ENCODE measurements around the gene CCDC3.

CCDC3 gene

DNA sequence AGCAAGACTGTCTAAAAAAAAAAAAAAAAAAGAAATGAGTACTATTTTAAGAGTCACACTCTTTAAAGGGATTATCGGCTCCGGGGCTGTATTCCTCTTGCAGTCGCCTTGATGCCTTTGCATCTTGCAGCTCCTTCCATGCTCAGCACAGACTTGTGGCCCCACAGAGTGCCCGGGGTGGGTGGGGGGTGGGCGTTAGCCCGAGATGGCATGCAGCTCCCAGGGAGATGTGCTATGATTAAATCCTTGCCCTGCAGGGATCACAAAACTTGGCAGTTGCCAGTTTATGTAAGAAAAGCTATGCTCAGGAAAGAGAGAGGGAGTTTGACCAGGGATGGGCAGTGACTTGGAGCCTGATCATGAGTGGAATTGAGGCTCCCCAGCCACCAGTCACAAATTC lies 81.9 kb downstream of the CCDC3 start:
- no peak for DNase-seq

DNA sequence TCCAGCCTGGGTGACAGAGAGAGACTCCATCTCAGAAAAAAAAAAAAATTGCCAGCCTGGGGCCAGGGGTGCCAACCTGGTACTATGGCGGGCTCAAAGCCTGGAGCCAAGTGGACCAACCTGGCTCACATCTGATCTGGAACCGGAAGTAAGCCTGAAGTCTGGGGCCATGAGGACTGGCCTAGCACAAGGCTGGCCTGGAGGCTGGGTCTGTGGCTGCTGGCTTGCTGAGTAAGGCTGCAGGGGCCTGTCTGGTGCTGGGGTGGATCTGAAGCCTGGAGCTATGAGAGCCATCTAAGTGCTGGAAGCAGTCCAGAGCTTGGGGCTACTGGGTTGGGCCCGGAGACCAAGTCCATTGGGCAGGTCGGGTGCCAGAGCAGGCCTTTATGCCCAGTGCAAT lies 84.9 kb downstream of the CCDC3 start:
- no peak for DNase-seq

- no peak for DNase-seq
Observed at GRCh38 chr10:12915637-12916168, 85.8 kb downstream of the CCDC3 start.

DNA sequence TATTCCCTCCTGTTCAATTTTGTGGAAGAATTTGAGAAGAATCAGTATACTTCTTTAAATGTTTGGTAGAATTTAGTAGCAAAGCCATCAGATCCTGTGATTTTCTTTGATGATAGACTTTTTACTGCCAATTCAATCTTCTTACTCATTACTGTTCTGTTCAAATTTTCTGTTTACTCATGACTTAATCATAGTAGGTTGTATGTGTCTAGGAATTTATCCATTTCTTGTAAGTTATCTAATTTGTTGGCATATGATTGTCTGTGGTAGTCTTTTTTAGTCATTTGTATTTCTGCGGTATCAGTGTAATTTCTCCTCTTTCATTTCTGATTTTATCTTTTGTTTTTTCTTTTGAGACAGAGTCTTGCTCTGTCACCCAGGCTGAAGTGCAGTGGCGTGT lies 87.4 kb downstream of the CCDC3 start:
- DNase-seq: no peak

GRCh38 chr10:12911795-12912194 lies 89.7 kb downstream of the CCDC3 start:
- DNase-seq: no peak

DNA sequence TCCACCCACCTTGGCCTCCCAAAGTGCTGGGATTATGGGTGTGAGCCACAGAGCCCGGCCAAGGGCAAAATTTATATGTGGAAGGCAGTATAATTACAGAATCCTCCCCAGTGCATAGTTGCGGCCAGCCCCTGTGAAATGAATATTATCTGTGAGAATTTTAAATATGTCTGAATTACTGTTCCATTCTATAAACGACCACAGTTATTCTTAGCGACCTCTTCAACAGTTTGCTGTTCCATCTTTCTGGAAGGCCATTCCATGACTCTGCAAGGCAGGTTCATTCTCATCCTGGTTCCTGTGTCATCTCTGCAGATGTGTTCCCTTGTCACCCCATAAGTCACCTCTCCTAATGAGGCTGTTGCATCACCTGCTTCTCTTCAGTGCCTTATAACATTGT lies 90.7 kb downstream of the CCDC3 start:
- DNase-seq: no peak

GRCh38 chr10:12909836-12910185 lies 91.7 kb downstream of the CCDC3 start:
- no peak for DNase-seq

DNA sequence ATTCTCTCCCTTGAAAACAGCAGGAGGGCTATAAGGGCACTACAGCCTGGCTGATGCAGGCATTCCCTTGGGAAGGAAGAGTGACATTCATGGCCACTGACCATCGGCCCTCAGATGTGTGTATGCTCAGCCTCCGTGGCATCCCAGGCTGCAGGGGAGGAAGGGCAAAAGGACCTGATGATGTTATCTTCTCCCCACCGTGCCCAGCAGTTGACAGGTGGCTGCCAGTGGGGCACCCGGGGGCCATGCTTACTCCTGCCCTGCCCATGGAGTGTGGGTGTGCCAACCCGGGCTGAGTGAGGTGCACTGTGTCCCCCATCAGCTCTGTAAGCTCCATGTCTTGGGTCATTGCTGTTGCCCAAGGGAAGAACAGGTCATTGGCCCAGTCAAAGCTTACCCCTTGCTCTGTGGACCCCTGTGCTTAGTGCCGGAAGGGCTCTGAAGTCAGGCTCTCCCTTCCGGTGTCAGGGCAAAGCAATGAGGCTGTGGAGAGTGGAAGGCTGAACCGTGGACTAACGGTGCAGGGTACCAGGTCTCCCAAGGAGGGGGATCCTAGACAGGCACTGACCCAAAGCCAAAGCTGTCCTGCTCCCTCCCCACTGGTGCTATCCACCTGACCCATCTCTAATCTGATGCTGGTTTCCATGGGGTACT lies 92.2 kb downstream of the CCDC3 start:
- DNase-seq: no peak

DNA sequence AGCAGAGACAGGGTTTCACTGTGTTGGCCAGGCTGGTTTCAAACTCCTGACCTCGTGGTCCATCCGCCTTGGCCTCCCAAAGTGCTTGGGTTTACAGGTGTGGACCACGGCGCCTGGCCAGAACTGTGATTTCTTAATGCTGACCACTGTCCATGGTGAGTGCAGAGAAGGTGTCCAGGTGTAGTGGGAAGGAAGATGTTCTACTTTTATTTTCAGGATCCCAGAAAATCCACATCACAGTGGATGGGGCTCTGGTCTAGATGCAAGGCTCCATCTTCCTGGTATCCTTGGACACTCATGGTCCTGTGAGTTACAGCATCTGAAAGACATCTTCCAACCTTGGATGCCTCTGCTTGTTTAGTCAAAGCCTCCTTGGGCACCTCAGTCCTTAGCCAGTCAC lies 92.7 kb downstream of the CCDC3 start:
- DNase-seq: no peak

DNA sequence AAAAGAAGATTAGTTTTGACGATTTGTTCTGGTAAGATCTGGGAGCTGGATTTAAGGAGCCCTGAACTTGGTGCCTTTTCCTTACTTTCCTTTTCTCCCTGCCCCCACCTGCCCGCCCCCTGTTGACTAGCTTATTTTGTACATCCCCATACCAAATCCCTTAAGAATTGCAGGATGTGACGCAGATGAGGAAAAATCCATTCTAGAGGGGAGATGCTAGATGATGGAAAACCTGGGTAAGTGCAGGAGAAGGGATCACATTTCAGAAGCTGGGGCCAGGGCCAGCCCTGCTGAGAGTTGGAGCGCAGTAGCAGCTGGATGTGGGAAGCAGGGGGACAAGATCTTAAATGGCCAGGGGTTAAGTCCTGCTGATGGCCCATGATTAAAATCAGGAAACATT lies 93.9 kb downstream of the CCDC3 start:
- no peak for DNase-seq

DNA sequence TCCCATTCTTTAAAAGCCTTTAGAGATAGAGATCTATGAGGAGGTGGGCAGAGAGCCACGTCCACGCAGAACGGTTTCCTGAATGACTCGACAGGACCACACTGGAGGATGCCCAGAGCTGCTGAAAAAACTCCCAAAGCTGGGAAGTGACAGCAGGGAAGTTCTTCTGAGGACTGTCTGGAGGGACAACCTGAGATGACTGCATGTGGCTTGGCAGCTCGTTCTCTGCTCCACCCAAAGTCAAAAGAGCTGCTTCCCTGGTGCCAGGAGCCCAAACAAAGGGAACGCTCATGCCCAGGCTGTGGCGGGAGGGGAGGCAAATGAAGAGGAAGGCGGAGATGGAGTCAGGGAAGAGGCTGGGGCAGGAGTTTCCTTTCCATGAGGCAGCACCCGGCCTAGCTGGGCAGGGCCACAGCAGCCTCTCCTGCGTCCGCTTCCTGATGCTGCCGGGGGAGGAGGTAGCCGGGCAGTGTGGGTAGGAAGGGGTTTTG lies 95.4 kb downstream of the CCDC3 start:
- DNase-seq: no peak

GRCh38 chr10:12905067-12905466 lies 96.4 kb downstream of the CCDC3 start:
- DNase-seq: no peak

- DNase-seq: no peak
Observed at GRCh38 chr10:12902851-12903358, 98.6 kb downstream of the CCDC3 start.

- peak; percentile 79 for DNase-seq
Observed at GRCh38 chr10:12902135-12902572, 99.4 kb downstream of the CCDC3 start.

DNA sequence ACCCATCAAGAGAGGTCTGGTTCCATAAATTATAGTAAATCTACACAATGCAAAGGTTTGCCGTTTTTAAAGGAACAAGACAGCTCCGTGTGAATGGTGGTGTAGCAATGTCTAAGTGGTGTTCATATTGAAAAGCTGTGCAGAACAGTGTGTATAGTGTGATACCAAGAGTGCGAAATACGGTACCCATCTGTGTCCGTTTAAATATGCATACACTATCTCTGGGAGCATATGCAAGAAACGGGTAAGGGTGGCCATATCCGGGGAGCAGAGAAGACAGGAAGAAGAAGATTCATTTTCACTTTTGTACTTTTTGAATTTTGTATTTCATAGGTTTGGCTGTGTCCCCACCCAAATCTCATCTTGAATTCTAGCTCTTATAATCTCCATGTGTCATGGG lies 102.0 kb downstream of the CCDC3 start:
- no peak for DNase-seq

DNA sequence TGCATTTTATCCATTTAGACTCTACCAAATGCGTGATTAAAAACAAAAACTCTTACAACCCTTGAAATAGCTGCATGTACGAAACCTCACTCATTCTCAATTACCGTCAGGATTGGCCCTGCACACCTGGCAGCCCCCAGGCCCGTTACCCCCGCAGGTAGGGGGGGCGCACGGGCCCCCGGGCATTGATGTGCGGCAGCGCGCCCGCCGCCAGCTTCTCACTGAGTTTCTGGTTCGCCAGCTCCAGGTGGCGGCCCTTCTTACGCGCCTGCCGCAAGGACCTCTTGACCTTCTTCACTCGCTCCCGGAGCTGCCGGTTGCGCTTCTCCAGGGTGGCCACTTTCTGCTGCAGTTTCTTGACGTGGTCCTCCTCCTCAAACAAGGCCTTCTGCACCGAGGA lies 103.2 kb downstream of the CCDC3 start:
- no peak for DNase-seq

- no peak for DNase-seq
Observed at GRCh38 chr10:12897278-12897677, 104.2 kb downstream of the CCDC3 start.

GRCh38 chr10:12896251-12896650 lies 105.3 kb downstream of the CCDC3 start:
- no peak for DNase-seq

- DNase-seq: no peak
Observed at GRCh38 chr10:12892924-12893323, 108.6 kb downstream of the CCDC3 start.

DNA sequence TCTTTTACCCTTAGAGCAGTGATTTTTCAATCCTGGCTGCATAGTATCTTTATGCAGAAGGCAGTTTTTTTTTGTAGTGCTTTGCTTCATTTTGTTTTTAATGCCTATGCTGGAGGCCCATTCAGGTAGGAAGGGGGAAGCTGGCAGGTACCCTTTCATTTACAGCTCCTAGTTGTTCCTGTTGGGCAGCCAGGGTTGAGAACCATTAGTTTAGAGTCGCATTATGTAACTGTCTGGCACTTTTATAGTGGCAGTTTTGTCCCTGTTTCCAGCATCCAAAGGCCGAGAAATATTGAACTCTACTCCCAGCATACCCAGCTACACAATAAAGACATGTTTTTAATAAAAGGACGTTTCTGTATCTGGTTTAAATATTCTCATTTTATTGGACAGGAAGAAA lies 110.6 kb downstream of the CCDC3 start:
- DNase-seq: no peak

- no peak for DNase-seq
Observed at GRCh38 chr10:12888470-12888869, 113.0 kb downstream of the CCDC3 start.

GRCh38 chr10:12887780-12888179 lies 113.7 kb downstream of the CCDC3 start:
- no peak for DNase-seq

DNA sequence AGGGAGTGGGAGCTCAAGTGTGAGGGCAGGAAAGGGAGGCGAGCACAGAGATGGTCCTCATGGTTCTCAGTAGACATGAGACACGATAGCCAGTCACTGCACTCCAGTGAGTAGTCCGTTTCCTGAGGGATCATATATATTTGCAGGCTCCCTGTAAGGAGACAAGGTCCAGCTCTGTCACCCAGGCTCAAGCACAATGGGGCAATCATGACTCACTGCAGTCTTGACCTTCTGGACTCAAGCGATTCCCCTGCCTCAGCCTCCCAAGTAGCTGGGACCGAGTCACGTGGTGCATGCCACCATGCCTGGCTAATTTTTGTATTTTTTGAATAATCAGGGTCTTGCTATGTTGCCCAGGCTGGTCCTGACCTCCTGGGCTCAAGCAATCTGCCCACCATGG lies 116.7 kb downstream of the CCDC3 start:
- DNase-seq: no peak

DNA sequence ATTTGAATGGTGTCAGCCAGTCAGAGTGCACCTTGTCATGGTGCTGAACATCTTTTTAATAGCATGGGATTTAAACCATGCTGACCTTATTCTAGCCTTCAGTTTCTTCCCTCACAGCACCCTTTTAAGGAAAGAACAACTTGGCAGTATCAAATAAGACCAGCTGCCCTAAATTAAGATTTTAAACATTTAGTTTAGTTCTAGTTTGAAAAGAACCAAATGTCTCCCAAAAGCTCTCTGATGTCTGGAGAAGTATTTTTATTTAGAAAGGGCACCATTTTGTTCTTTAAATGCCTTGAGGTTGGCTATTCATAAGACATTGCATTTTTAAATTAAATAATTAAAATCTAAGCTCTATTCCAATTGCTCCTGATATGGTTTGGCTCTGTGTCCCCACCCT lies 121.1 kb downstream of the CCDC3 start:
- no peak for DNase-seq

- no peak for DNase-seq
Observed at GRCh38 chr10:12877150-12877549, 124.4 kb downstream of the CCDC3 start.

Measured in NCI-H146 (cell line).